ENCODE measurements around the gene TRHDE.

The TRHDE gene

DNA sequence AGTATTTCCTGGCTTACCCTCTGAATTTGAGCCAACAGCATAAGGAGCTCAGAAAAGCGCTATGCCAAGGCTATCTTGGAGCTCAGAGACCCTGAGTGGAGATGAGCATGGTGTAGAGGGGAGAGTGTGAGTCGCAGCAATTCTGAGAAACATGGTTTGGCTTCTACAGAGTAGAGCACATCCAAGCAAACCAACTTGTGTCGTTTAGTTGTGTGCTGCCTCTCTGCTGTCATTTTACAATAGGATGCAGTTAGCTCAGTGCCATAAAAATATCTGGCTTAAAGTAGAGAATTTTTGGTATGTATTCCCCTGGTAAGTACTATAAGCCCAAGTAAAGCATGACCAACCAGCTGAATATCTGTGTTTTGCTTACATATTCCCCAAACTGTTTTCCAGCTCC, 249.2 kb downstream of the TRHDE start:
- no peak for DNase-seq

DNA sequence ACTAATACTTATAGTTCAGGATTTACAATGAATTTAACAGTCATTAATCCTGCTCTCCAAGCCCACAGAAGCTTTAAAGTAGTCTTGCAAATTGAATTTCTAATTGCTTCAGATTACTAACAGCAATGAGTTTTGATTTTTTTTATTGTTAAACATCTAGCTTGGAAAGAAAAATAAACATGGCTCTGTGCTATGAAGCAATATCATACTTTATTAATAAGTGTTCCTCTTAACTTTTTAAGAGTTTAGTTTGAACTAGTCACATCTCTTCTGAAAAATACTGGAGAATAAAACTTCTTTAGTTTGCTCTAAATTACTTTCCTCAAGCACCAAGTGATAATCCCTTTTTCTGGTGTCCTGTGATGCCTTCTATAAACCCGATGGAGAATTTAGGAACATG, 250.2 kb downstream of the TRHDE start:
- no peak for DNase-seq

DNA sequence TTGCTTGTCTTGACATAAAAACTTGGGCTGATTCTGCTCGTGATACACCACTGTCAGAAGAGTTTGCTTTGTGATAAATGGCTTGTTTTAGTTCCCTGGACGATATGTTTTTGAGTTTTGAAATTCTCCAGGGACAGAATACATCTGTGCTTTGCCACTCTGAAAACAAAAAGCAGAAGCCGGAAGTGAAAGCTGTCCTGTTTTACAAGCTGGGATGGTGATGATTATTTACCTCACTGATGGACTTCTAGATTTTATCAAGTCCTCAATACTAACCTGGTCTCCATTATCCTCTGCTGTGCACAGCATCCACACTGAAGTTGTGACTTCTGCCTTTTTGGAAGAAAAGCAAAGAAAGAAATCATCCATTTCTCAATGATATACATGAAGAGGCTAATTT, 251.6 kb downstream of the TRHDE start:
- DNase-seq, result no peak

GRCh38 chr12:72535212-72535990, 263.2 kb downstream of the TRHDE start:
- DNase-seq, result no peak

GRCh38 chr12:72540811-72541210, 268.6 kb downstream of the TRHDE start:
- DNase-seq, result no peak

GRCh38 chr12:72543777-72544467, 271.8 kb downstream of the TRHDE start:
- DNase-seq, result no peak

- DNase-seq, result no peak
Measured at GRCh38 chr12:72546106-72546505, 273.9 kb downstream of the TRHDE start.

GRCh38 chr12:72547573-72547972, 275.4 kb downstream of the TRHDE start:
- no peak for DNase-seq

- no peak for DNase-seq
Measured at GRCh38 chr12:72549184-72549583, 277.0 kb downstream of the TRHDE start.

GRCh38 chr12:72560003-72560769, 288.0 kb downstream of the TRHDE start:
- no peak for DNase-seq

DNA sequence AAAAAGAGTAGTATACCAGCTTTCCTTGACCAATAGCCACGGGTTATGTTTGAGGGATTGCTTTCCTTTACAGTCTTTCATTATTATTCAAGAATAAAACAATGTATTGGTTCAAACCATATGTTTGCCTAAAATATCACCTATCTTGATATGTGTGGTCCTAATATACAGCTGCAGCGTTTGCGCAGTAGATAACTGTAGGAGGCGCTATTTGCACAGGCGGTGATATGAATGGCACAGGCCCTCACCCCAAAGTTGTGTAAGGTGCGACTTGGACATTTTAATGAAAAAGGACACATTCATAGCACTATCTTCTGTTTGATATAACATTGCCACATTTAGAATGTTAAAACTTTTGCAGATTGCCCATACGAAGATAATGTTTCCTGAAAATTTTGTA, 298.4 kb downstream of the TRHDE start:
- peak; percentile 14 for DNase-seq

- no peak for DNase-seq
Measured at GRCh38 chr12:72574138-72574537, 302.0 kb downstream of the TRHDE start.

- no peak for DNase-seq
Measured at GRCh38 chr12:72578327-72578726, 306.2 kb downstream of the TRHDE start.

DNA sequence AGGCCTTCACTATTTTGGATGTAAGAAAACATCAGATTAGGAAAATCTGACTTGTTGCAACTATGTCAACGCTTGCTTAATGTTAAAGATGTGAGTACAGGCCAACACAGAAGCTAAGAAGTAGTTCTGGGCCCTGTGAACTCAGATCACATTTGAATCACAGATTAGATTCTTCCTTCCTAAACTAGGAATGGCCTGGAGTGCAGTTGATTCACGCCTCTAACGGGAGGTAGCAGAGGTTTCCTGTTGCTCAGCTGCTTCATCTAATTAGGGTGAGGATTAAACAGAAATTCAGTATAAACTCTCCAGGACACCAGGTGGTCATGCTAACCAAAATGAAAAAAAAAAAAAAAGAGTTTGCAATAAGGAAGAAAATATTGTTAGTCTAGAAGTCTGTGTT, 314.3 kb downstream of the TRHDE start:
- DNase-seq, result no peak

GRCh38 chr12:72602581-72602980, 330.4 kb downstream of the TRHDE start:
- DNase-seq, result no peak

DNA sequence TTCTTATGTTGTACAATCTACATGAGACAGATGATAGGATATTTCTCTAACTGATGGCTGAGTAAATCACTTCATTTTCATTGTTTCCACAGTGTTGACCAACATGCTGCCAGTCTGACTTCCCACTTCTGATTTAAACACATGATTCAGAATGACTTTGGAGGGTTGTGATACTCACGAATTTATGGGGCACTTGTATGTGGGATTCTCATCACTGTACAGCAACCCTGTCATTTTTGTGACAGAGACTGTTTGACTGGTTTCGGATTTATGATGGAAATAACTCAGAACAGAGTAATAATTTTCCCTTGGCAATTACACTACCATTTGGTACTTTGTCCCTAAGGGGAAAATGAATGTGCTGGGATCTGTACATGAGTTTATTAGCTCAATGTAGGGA, 333.8 kb downstream of the TRHDE start:
- no peak for DNase-seq

DNA sequence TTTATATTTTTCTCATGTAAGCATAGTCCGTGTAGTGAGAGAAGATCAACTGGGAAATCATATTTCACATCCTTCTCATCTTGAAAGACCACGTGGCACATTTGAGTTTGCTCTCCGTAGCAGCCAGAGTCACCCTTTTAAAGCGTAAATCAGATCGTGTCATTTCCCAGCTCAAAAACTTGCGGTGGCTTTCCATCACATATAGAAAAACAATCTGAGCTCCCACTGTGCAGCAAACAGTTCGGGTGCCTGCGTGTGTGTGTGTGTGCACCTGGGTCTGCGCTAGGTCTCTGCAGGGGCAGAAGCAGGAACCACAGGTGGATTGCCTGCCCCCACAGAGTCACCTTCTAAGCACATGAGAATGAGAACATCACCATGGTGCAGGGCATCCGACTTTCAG, 338.2 kb downstream of the TRHDE start:
- DNase-seq, result no peak

- no peak for DNase-seq
Measured at GRCh38 chr12:72610854-72611358, 338.7 kb downstream of the TRHDE start.

- DNase-seq, result no peak
Measured at GRCh38 chr12:72612171-72612570, 340.0 kb downstream of the TRHDE start.

- DNase-seq, result no peak
Measured at GRCh38 chr12:72618764-72619163, 346.6 kb downstream of the TRHDE start.

DNA sequence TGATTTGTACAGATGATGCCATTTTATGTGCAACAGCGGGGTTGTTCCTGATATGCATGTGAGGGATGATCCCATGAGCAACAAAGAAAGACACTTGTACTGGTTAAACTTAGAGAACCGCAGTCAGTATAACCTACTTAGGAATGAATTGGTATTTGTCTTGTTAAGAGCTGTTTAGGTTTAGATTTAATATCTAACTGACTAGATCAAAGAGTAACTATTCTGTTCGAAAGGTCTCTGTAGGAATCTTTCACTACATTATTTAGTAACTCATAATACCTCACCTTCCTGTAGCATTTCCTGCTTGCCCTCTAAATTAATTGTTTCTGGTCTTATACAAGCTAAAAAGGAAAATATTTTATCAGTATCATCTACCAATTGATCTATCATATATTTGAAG, 350.4 kb downstream of the TRHDE start:
- DNase-seq, result no peak

- DNase-seq, result no peak
Measured at GRCh38 chr12:72631926-72632685, 359.9 kb downstream of the TRHDE start.

GRCh38 chr12:72642706-72643105, 370.5 kb downstream of the TRHDE start:
- DNase-seq, result no peak

Measured in right hindlimb (tissue), 1 donor.